Measurements from ENCODE around the gene LRRC7. TPM values are rescaled to one million over a fixed set of nuclear protein-coding genes. Genes with fewer than 3 reads are reported as not detected.

LRRC7 gene
- total and polyA plus RNA-seq, 2 of the 8 experiments (the other 6 are each of a cell fraction or from before 2014, with no cell fraction given): 0.03 to 0.17 TPM

DNA sequence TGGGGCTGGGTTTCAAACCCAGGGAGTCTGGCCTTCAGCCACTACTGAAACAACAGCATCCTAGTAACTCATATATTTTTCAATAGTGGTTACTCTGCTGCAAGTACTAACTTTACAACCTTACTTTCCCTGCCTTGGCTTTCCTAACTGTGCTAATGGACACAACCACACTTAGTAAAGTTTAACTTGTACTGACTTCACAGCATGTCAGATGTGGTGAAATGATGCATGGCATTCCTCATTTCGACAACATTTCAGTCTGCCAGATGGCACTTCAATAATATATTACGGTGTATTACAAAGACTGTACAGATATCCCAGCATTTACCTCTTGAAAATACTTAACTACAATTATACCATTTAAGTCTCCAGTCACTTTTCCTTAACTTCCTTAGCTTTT, 27.8 kb downstream of the LRRC7 start:
- TF ChIP-seq PHF8 (conservative IDR thresholded peaks at IDR 0.05; ENCODE audit: low read depth, low read length) (no peak), FOSL1 (IDR thresholded peaks at IDR 0.05; ENCODE audit: insufficient read depth, low read depth, low read length) (no peak), JUN (IDR thresholded peaks at IDR 0.05; ENCODE audit: low read depth, low read length) (no peak), EZH2 (IDR thresholded peaks at IDR 0.05; ENCODE audit: low read depth, low read length, severe bottlenecking) (no peak), RXRA (IDR thresholded peaks at IDR 0.05; ENCODE audit: insufficient read depth, low read depth, low read length) (no peak), TAF7 (optimal IDR thresholded peaks at IDR 0.05; ENCODE audit: borderline replicate concordance, low read depth, low read length) (no peak)
- TF ChIP-seq, protein P1, sequence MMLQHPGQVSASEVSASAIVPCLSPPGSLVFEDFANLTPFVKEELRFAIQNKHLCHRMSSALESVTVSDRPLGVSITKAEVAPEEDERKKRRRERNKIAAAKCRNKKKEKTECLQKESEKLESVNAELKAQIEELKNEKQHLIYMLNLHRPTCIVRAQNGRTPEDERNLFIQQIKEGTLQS (IDR thresholded peaks at IDR 0.05; ENCODE audit: insufficient read depth, low read depth, low read length): no peak
- TF ChIP-seq, protein P2, sequence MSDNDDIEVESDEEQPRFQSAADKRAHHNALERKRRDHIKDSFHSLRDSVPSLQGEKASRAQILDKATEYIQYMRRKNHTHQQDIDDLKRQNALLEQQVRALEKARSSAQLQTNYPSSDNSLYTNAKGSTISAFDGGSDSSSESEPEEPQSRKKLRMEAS (IDR thresholded peaks at IDR 0.05): no peak
- no peak overlapping the region for H3K4me3 ChIP-seq (ENCODE audit: extremely low read depth in 1 of 4, insufficient read depth in 2 of 4, low read depth in 3 of 4, low read length in 4 of 4)
- no peak overlapping the region for H3K27ac ChIP-seq (ENCODE audit: low read depth, low read length)
- ChIA-PET CTCF (ENCODE audit: partially characterized antibody) (no interaction called here), POLR2A (ENCODE audit: partially characterized antibody) (no interaction called here)
- FAIRE-seq (no peak), DNase-seq (ENCODE audit: low read depth in 1 of 2, low spot score in 2 of 2) (no peak)
- H4K5ac ChIP-seq (ENCODE audit: insufficient read length, low read depth, low read length): no peak overlapping the region
- H3K9ac ChIP-seq (replicated peaks in 1 of 4; ENCODE audit: extremely low read depth in 1 of 4, low read depth in 3 of 4, low read length in 3 of 4): no peak overlapping the region
- no peak overlapping the region for H3K14ac ChIP-seq (ENCODE audit: insufficient read length)
- no peak overlapping the region for H2AK5ac ChIP-seq (ENCODE audit: low read depth, low read length)
- no peak overlapping the region for H4K8ac ChIP-seq (ENCODE audit: extremely low read depth, insufficient read depth, low read length)
- no peaks in the 10 kb centered on the region for H4K20me1 ChIP-seq (replicated peaks in 1 of 2; ENCODE audit: control insufficient read depth in 1 of 2, insufficient read depth in 2 of 2, low read length in 2 of 2)
- H2BK120ac ChIP-seq (replicated peaks; ENCODE audit: low read depth, low read length): no peak overlapping the region
- H3K56ac ChIP-seq (replicated peaks; ENCODE audit: insufficient read length, low read depth, low read length): no peak overlapping the region
- H3K36me3 ChIP-seq (ENCODE audit: control insufficient read depth in 2 of 4, insufficient read depth in 4 of 4, low read length in 3 of 4): no peaks in the 10 kb centered on the region
- H3K4ac ChIP-seq (replicated peaks; ENCODE audit: insufficient read length, low read depth, low read length): no peak overlapping the region
- H3K79me2 ChIP-seq (ENCODE audit: control insufficient read depth in 1 of 2, insufficient read depth in 2 of 2, low read length in 2 of 2): no peaks in the 10 kb centered on the region
- no peaks in the 10 kb centered on the region for H3K23me2 ChIP-seq (ENCODE audit: low read depth, low read length)
- H3K4me1 ChIP-seq (replicated peaks in 1 of 4; ENCODE audit: control insufficient read depth in 3 of 4, insufficient read depth in 4 of 4, low read length in 3 of 4): no peaks in the 10 kb centered on the region
- H2AFZ ChIP-seq (ENCODE audit: low read length): 0 out of 2 replicates have a peak overlapping the region, but pooled peaks have one; percentile 3
- no peak overlapping the region for H2BK12ac ChIP-seq (ENCODE audit: low read depth, low read length)
- H3K4me2 ChIP-seq (ENCODE audit: insufficient read depth in 1 of 2, low read depth in 2 of 2, low read length in 2 of 2): no peak overlapping the region
- no peak overlapping the region for H3K18ac ChIP-seq (ENCODE audit: extremely low read depth, low read length)
- H3K23ac ChIP-seq (ENCODE audit: insufficient read length): no peak overlapping the region
- no peak overlapping the region for H2BK20ac ChIP-seq (ENCODE audit: low read length)
- H4K91ac ChIP-seq (replicated peaks; ENCODE audit: insufficient read length, low read length): no peak overlapping the region
- WGBS, 2 experiments (ENCODE audit: extremely low coverage in 1 of 2, insufficient coverage in 1 of 2, insufficient read length in 1 of 2, insufficient replicate concordance in 2 of 2, low coverage in 1 of 2, low lambda C conversion rate in 2 of 2, missing lambda C conversion rate in 1 of 2): 85% methylated on average over 2 of the region's 2 CpGs; no CpG with 5 or more reads in 1 of the 2 experiments
- H3K27me3 ChIP-seq (replicated peaks in 1 of 4; ENCODE audit: control insufficient read depth in 3 of 4, extremely low read depth in 1 of 4, insufficient read depth in 3 of 4, low read length in 3 of 4): no peaks in the 10 kb centered on the region
- no peaks in the 10 kb centered on the region for H3K79me1 ChIP-seq (ENCODE audit: low read depth, low read length)
- H2BK15ac ChIP-seq (ENCODE audit: low read length): no peak overlapping the region
- no peak overlapping the region for H2BK5ac ChIP-seq (ENCODE audit: low read depth, low read length)
- H3K9me3 ChIP-seq (ENCODE audit: insufficient read depth in 2 of 2, low read depth in 1 of 2, low read length in 1 of 2): no peaks in the 10 kb centered on the region
